H9 (cell line): ENCODE data around the gene UPF2. TPM values are rescaled to one million over a fixed set of nuclear protein-coding genes. Genes with fewer than 3 reads are reported as not detected.

Source experiments
- DNase-seq: peaks from one replicate; pipeline ENCODE4 v3.0.0-alpha.2; 2017
- H2AFZ ChIP-seq: one replicate; pipeline ENCODE4 v1.6.1; 2013; ENCODE audit warnings: mild to moderate bottlenecking, low read length, control low read depth, moderate library complexity
- H2AK5ac ChIP-seq: 2 replicates; pipeline ENCODE4 v1.6.1; 2013; ENCODE audit warnings: low read length, control low read depth, mixed read lengths; ENCODE audit not compliant: insufficient read length
- H2BK120ac ChIP-seq: one replicate; pipeline ENCODE4 v1.6.1; 2013; ENCODE audit warnings: low read depth, mild to moderate bottlenecking, low read length, control low read depth, inconsistent platforms; ENCODE audit not compliant: poor library complexity, severe bottlenecking
- H2BK12ac ChIP-seq: 2 replicates; pipeline ENCODE4 v1.6.1; 2013; ENCODE audit warnings: low read length, control low read depth, mixed read lengths, low read depth; ENCODE audit not compliant: insufficient read length
- H2BK15ac ChIP-seq: 2 replicates; pipeline ENCODE4 v1.6.1; 2013; ENCODE audit warnings: low read depth, low read length, control low read depth
- H2BK20ac ChIP-seq: one replicate; pipeline ENCODE4 v1.6.1; 2013; ENCODE audit warnings: low read depth, mild to moderate bottlenecking, low read length, control low read depth, inconsistent platforms; ENCODE audit not compliant: poor library complexity, severe bottlenecking
- H2BK5ac ChIP-seq: 2 replicates; pipeline ENCODE4 v1.6.1; 2013; ENCODE audit warnings: low read length, control low read depth, mixed read lengths; ENCODE audit not compliant: insufficient read length
- H3K14ac ChIP-seq: 2 replicates; pipeline ENCODE4 v1.6.1; 2013; ENCODE audit warnings: low read length, control low read depth; ENCODE audit not compliant: insufficient read depth
- H3K18ac ChIP-seq: 2 replicates; pipeline ENCODE4 v1.6.1; 2013; ENCODE audit warnings: low read depth, mild to moderate bottlenecking, mixed read lengths, low read length, control low read depth; ENCODE audit not compliant: insufficient read length
- H3K23ac ChIP-seq: 2 replicates; pipeline ENCODE4 v1.6.1; 2013; ENCODE audit warnings: low read length, control low read depth, mixed read lengths, low read depth; ENCODE audit not compliant: insufficient read length
- H3K23me2 ChIP-seq: 2 replicates; pipeline ENCODE4 v1.6.1; 2013; ENCODE audit warnings: low read depth, mild to moderate bottlenecking, mixed read lengths, low read length, control low read depth; ENCODE audit not compliant: insufficient read length, poor library complexity, severe bottlenecking
- H3K27ac ChIP-seq: 2 replicates; pipeline ENCODE4 v1.5.1; 2013; ENCODE audit warnings: low read length, control low read depth, mixed read lengths, low read depth; ENCODE audit not compliant: insufficient read length
- H3K27me3 ChIP-seq: 2 replicates; pipeline ENCODE4 v1.6.1; 2013; ENCODE audit warnings: low read length, control low read depth, inconsistent platforms; ENCODE audit not compliant: insufficient read depth
- H3K4ac ChIP-seq: 2 replicates; pipeline ENCODE4 v1.6.1; 2013; ENCODE audit warnings: low read depth, mild to moderate bottlenecking, control low read depth, inconsistent platforms, low read length, moderate library complexity
- H3K4me1 ChIP-seq: 2 replicates; pipeline ENCODE4 v1.6.1; 2013; ENCODE audit warnings: low read length, control low read depth, inconsistent platforms; ENCODE audit not compliant: insufficient read depth
- H3K4me2 ChIP-seq: 2 replicates; pipeline ENCODE4 v1.6.1; 2013; ENCODE audit warnings: low read length, control low read depth, mixed read lengths; ENCODE audit not compliant: insufficient read length, insufficient read depth
- H3K56ac ChIP-seq: 2 replicates; pipeline ENCODE4 v1.6.1; 2013; ENCODE audit warnings: low read depth, mild to moderate bottlenecking, mixed read lengths, low read length, control low read depth; ENCODE audit not compliant: insufficient read length
- H3K79me1 ChIP-seq: 2 replicates; pipeline ENCODE4 v1.6.1; 2013; ENCODE audit warnings: low read depth, mild to moderate bottlenecking, moderate library complexity, low read length, control low read depth, inconsistent platforms; ENCODE audit not compliant: insufficient read depth, poor library complexity, severe bottlenecking
- H3K79me2 ChIP-seq: 2 replicates; pipeline ENCODE4 v1.6.1; 2013; ENCODE audit warnings: low read length, control low read depth, inconsistent platforms; ENCODE audit not compliant: insufficient read depth
- H3K9ac ChIP-seq: 2 replicates; pipeline ENCODE4 v1.6.1; 2013; ENCODE audit warnings: low read length, control low read depth, mixed read lengths; ENCODE audit not compliant: insufficient read length; ENCODE audit errors: extremely low read depth
- H3K9me3 ChIP-seq: one replicate; pipeline ENCODE4 v1.6.1; 2013; ENCODE audit warnings: low read depth, low read length, inconsistent platforms; ENCODE audit not compliant: control insufficient read depth
- H3T11ph ChIP-seq: one replicate; pipeline ENCODE4 v1.6.1; 2013; ENCODE audit warnings: mild to moderate bottlenecking, low read length, control low read depth, inconsistent platforms
- H4K20me1 ChIP-seq: one replicate; pipeline ENCODE4 v1.6.1; 2013; ENCODE audit not compliant: control insufficient read depth, insufficient read length, insufficient read depth
- H4K5ac ChIP-seq: 2 replicates; pipeline ENCODE4 v1.6.1; 2013; ENCODE audit warnings: low read depth, mild to moderate bottlenecking, mixed read lengths, low read length, control low read depth; ENCODE audit not compliant: insufficient read length
- H4K8ac ChIP-seq: replicated peaks from 2 replicates; pipeline ENCODE4 v1.6.1; 2013; ENCODE audit warnings: low read length, control low read depth, mixed read lengths, low read depth; ENCODE audit not compliant: insufficient read length
- H4K91ac ChIP-seq: 2 replicates; pipeline ENCODE4 v1.6.1; 2013; ENCODE audit warnings: low read depth, mild to moderate bottlenecking, moderate library complexity, mixed read lengths, low read length, control low read depth; ENCODE audit not compliant: insufficient read length
- H3K27ac Mint-ChIP-seq, 3 experiments: 2 replicates in 2 of 3; 3 replicates in 1 of 3; pipeline ENCODE4 v1.8.0; 2020 to 2021; ENCODE audit warnings: mixed read lengths in 3 of 3, mild to moderate bottlenecking in 1 of 3, moderate library complexity in 1 of 3
- H3K27me3 Mint-ChIP-seq: 2 replicates; pipeline ENCODE4 v1.8.0; 2021; ENCODE audit warnings: low read depth, mild to moderate bottlenecking, moderate library complexity, mixed read lengths
- H3K36me3 Mint-ChIP-seq, 3 experiments: 2 replicates in 2 of 3; 3 replicates in 1 of 3; pipeline ENCODE4 v1.8.0; 2020 to 2021; ENCODE audit warnings: low read depth in 3 of 3, mixed read lengths in 3 of 3; ENCODE audit not compliant: insufficient read depth in 1 of 3
- H3K4me1 Mint-ChIP-seq, 2 experiments: 2 replicates each; pipeline ENCODE4 v1.8.0; 2020; ENCODE audit warnings: mixed read lengths in 2 of 2
- H3K4me3 Mint-ChIP-seq, 2 experiments: 2 replicates in 1 of 2; 3 replicates in 1 of 2; pipeline ENCODE4 v1.8.0; 2020 to 2021; ENCODE audit warnings: mild to moderate bottlenecking in 2 of 2, mixed read lengths in 2 of 2, moderate library complexity in 1 of 2
- H3K9me3 Mint-ChIP-seq, 2 experiments: 2 replicates in 1 of 2; 3 replicates in 1 of 2; pipeline ENCODE4 v1.8.0; 2020; ENCODE audit warnings: mild to moderate bottlenecking in 2 of 2, mixed read lengths in 2 of 2, moderate library complexity in 1 of 2
- WGBS: extraction: QIAGEN DNeasy Blood & Tissue Kit; methylation state at CpG from one replicate; pipeline ENCODE4 v1.1.7; 2013; ENCODE audit warnings: missing lambda C conversion rate, low lambda C conversion rate, mixed read lengths; ENCODE audit not compliant: insufficient read length; ENCODE audit errors: extremely low coverage; 5-methylcytosine and 5-hydroxymethylcytosine counted together
- total RNA-seq: library from RNA; stranded (reverse); gene quantifications from 2 replicates; pipeline ENCODE4 v1.2.1, GENCODE V29; 2021
- TF ChIP-seq, protein P1 (sequence below): fragments of 200-600 bp; sonication (generic); conservative IDR thresholded peaks from 3 replicates; pipeline ENCODE4 v1.8.0; 2021; ENCODE audit warnings: antibody characterized with exemption, mild to moderate bottlenecking

UPF2 gene
- total RNA-seq, 1 experiment from 2014 or later = 34.1 TPM

DNA sequence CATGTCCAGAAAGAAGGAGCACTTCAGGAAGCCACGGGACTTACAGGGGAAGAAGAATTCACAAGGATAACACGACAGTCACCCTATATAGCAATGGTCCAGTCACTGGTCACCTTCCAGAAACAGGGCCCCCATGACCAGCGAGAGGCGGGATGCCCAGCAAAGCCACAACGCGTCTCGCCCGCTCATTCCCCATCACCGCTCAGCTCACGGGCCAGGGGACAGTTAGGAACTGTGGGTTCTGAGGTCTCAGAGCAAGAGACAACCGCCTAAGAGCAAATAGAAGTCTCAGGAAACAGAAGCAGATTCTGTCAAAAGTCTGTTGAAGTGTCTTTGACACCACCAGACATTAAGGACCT lies 147.5 kb downstream of the UPF2 start:
- Mint-ChIP-seq H3K9me3 (no peaks in the 10 kb centered on the region; a peak in 1 of 5 replicates), H3K27me3 (no peaks in the 10 kb centered on the region), H3K27ac (no peak overlapping the region), H3K4me1 (peaks cover 0 to 10% of the 10 kb centered on the region in 2 experiments), H3K36me3 (no peaks in the 10 kb centered on the region), H3K4me3 (no peak overlapping the region)
- H2BK12ac ChIP-seq = no peak overlapping the region
- no peaks in the 10 kb centered on the region for H4K20me1 ChIP-seq
- no peak overlapping the region for H2BK15ac ChIP-seq
- no peak overlapping the region for H2BK5ac ChIP-seq
- no peaks in the 10 kb centered on the region for H3K23me2 ChIP-seq
- H3K18ac ChIP-seq = no peak overlapping the region
- TF ChIP-seq, protein P1, sequence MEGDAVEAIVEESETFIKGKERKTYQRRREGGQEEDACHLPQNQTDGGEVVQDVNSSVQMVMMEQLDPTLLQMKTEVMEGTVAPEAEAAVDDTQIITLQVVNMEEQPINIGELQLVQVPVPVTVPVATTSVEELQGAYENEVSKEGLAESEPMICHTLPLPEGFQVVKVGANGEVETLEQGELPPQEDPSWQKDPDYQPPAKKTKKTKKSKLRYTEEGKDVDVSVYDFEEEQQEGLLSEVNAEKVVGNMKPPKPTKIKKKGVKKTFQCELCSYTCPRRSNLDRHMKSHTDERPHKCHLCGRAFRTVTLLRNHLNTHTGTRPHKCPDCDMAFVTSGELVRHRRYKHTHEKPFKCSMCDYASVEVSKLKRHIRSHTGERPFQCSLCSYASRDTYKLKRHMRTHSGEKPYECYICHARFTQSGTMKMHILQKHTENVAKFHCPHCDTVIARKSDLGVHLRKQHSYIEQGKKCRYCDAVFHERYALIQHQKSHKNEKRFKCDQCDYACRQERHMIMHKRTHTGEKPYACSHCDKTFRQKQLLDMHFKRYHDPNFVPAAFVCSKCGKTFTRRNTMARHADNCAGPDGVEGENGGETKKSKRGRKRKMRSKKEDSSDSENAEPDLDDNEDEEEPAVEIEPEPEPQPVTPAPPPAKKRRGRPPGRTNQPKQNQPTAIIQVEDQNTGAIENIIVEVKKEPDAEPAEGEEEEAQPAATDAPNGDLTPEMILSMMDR = no peak
- no peak overlapping the region for H3K56ac ChIP-seq
- H3K9ac ChIP-seq = no peak overlapping the region
- WGBS = no CpG with 5 or more reads among the region's 11 CpGs
- H3K79me1 ChIP-seq = no peaks in the 10 kb centered on the region
- H3K4me1 ChIP-seq = no peaks in the 10 kb centered on the region
- H3K27ac ChIP-seq = no peak overlapping the region
- no peak overlapping the region for H2AFZ ChIP-seq
- H3K14ac ChIP-seq = no peak overlapping the region
- no peaks in the 10 kb centered on the region for H3K79me2 ChIP-seq
- no peak overlapping the region for H3T11ph ChIP-seq
- H4K91ac ChIP-seq = no peak overlapping the region
- no peak overlapping the region for H3K4me2 ChIP-seq
- H3K27me3 ChIP-seq = no peaks in the 10 kb centered on the region
- H4K8ac ChIP-seq = no peak overlapping the region
- no peaks in the 10 kb centered on the region for H3K9me3 ChIP-seq
- H3K23ac ChIP-seq = no peak overlapping the region
- no peak overlapping the region for H4K5ac ChIP-seq
- H2BK120ac ChIP-seq = no peak overlapping the region
- no peak for DNase-seq
- H3K4ac ChIP-seq = no peak overlapping the region
- H2BK20ac ChIP-seq = no peak overlapping the region
- H2AK5ac ChIP-seq = no peak overlapping the region
